HG02642 (cell line): ENCODE measurements around the gene CUBN.
"Not testable (repeated sequence)": the region's sequence is repeated elsewhere in the genome, so short reads cannot be mapped to it uniquely, and the experiment has no call there.

Experiments used
- ATAC-seq: cut with Tn5 transposase; IDR thresholded peaks from one replicate; pipeline ENCODE4 v1.9.1; 2021; ENCODE audit warnings: mild to moderate bottlenecking; ENCODE audit not compliant: unreplicated experiment, poor library complexity

The CUBN gene

GRCh38 chr10:17022896-17023295 lies 106.7 kb downstream of the CUBN start:
- no peak for ATAC-seq

GRCh38 chr10:17022466-17022825 lies 107.2 kb downstream of the CUBN start:
- ATAC-seq, result no peak

DNA sequence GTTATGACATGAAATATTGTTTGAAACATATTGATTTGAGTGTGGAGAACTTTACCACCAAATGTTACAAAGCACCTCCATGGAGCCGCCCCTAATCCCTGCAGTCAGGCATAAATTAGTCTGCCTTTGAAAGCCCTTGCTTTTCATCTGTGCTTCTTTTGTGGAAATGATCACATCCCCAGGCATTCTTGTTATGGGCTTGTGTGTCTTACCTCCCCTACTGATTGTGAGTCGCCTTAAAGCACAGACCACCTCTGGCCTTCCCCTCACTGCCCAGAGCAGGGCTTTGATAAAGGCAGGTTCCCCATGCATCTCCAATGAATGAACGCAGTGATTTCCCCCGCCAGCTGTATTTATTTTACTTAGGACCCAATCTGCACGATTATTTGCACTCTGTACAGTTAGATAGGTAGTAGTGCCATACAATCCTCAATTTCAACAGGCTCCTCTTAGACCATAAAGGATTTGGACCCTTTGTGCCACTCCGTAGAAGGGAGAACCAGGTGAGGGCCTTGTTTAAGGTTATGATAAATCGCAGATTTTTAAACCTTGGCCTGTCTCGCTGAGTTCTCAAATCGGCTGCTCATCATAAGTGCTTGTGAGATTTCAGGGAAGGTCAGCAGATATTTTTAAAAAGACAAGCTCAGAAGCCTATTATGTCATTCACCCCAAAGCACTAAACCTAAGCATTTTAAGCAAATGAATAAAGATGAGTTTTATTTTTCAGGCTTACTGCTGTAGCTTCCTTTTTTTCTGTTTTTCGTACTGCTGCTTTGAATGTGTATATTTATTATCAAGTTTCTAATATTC lies 107.8 kb downstream of the CUBN start:
- ATAC-seq, result no peak

DNA sequence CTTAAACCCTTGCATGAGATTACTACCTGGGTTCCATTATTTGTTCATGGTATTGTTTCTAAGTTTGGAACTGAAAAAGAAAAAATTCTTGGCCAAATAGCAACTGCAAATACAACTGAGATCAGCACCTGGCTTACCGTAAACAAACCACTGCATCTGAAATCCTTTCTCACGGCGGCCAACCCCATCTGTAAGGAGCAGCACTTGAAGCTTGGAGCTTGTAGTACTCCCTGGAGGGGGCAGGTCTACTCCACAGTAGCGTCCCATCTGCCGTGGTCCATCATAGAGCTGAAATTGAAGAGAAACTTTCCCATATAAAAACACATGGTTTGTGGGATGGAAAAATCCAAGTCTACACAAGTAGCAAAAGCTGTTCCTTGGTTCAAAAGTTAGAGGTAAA lies 109.9 kb downstream of the CUBN start:
- ATAC-seq, result no peak

DNA sequence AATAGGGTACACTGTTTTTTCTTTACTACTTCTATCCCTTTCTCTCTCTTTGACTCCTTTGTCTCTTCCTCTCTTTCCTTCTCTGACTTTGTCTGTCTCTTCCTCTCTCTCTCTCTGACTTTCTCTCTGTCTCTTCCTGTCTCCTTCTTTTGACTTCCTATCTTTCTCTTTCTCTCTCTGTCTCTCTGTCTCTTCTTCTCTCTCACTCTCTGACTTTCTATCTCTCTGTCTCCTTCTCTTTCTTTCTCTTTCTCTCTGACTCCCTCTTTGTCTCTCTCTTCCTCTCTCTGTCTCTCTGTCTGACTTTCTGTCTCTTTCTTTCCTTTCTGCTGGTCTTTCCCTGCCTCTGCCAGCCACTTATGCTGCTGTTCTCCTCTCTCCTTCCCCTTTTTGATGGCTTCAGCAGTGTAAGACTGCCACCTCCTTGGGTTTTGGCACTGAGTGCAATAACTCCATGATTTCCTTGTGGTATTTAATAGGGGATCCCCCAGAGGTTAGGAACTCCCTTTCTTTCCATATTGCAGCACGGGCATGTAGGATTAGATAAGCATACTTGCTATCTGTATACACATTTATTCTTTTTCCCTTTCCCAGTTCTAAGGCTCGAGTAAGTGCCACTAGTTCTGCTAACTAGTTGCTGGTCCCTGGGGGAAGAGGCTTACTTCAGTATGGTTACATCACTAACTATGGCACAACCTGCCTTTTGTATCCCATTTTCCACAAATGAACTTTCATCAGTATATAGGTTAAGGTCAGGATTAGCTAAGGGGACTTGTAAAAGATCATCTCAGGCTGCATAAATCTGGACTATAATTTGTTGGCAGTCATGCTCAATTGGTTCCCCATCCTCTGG lies 116.3 kb downstream of the CUBN start:
- not testable (repeated sequence) for ATAC-seq

DNA sequence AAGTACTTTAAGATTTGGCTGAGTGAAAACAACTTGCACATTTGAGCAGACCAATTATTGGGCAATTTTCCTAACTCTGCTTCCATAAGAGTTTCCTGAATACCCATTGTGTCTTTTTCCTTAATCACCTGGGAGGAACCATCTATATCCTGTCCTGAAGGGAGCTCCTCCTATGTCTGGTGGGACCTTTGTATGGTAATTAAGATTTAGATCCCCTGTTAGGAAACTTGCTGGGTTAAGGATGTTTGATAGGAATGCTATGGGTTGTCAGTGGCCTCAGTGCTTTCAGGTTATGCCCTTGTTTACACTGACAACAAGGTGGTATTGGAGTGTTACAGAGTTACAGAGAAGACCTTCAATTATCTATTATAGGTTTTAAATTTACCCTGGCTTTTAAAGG lies 116.9 kb downstream of the CUBN start:
- not testable (repeated sequence) for ATAC-seq

DNA sequence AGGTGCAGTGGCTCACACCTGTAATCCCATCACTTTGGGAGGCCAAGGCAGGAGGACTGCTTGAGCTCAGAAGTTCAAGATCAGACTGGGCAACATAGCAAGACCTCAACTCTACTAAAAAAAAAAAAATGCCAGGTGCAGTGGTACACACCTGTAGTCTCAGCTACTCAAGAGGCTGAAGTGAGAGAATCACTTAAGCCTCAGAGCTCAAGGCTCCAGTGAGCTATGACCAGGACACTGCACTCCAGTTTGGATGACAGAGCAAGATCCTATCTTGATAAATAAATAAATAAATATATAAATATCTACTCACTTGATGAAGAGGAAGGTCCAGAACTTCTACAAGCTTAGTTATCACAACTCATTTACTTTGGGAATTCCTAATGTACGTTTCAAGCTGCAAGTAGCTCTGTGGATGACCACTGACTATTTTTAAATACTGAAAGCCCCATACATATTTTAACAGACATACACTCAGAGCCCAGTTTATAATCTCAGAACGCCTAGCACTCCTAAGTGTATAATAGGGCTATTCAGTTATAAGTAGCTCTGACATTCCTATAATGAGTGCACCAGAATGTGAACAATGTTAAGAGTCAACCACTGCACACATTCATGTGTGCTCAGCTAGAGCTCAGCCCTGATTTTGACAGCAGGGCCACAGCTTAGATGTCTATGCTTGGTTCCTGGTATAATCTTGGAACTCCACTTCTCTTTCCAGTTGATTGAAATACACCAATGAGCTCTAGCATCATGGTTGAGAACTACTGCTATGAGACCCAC lies 119.1 kb downstream of the CUBN start:
- no peak for ATAC-seq

DNA sequence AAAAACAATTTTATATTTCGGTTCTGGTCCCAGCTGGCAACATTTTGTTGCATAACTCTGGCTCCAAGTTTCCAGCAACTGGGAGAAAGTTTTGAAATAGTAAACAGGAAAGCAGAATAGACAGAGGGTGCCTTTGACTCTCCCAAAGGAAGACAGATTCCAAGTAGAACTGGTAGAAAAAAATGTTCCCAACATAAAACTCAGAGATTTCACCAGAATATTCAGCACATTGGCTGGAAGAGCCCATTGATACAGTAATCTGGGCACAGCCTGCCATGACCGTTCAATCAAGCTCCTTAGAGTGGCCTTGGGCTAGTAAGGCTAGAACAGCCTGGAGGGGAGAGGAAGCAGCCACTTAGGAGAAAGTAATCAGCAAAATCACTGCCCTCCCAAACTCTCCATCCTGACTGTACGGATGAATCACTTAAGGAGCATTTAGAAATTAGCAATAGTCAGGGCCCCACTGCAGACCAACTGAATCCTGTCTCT lies 120.4 kb downstream of the CUBN start:
- ATAC-seq, result no peak

DNA sequence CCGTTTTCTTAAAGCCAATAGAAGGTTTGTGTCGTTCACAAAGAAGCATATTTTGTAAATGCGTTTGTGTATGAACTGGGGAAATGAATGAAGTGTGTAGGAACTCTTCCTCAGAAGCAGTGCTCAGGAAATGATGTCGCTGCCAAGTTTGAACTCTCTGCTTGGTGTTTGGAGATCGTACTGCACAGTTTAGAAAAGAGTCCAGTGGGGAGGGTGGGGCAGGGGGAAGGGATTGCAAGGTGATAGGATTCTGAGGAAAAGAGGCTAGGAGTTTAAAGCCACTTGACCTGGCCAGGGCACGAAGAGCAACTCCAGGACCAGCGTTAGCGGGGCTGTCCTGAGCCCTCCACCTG lies 122.2 kb downstream of the CUBN start:
- ATAC-seq, result no peak

GRCh38 chr10:17006631-17007417 lies 122.8 kb downstream of the CUBN start:
- ATAC-seq, result no peak

GRCh38 chr10:17005621-17006566 lies 123.7 kb downstream of the CUBN start:
- ATAC-seq, result no peak

DNA sequence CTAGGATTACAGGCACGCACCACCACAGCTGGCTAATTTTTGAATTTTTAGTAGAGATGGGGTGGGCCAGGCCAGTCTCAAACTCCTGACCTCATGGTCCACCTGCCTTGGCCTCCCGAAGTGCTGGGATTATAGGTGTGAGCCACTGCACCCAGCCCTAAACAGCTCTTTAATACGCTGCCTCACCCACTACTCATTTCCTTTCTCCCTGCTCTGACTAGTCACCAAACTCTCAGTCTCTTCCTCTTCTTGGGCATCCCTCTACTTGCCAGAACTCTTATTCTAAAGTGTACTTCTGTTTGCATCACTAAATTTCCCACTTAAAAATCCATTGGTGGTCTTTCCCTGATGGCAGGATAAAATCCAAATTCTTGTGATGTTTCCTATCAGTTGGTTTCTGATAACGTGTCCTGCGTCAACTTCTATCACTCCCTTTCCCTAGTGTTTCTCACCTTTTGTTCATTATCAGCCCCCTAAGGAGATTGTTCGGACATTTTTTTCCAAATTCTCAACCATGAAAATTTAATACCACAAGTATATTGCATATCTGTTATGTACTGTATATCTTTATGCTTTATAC lies 124.7 kb downstream of the CUBN start:
- no peak for ATAC-seq

GRCh38 chr10:17003651-17004286 lies 125.8 kb downstream of the CUBN start:
- no peak for ATAC-seq

- ATAC-seq, result no peak
These were observed 126.5 kb downstream of the CUBN start for GRCh38 chr10:17003151-17003550.

DNA sequence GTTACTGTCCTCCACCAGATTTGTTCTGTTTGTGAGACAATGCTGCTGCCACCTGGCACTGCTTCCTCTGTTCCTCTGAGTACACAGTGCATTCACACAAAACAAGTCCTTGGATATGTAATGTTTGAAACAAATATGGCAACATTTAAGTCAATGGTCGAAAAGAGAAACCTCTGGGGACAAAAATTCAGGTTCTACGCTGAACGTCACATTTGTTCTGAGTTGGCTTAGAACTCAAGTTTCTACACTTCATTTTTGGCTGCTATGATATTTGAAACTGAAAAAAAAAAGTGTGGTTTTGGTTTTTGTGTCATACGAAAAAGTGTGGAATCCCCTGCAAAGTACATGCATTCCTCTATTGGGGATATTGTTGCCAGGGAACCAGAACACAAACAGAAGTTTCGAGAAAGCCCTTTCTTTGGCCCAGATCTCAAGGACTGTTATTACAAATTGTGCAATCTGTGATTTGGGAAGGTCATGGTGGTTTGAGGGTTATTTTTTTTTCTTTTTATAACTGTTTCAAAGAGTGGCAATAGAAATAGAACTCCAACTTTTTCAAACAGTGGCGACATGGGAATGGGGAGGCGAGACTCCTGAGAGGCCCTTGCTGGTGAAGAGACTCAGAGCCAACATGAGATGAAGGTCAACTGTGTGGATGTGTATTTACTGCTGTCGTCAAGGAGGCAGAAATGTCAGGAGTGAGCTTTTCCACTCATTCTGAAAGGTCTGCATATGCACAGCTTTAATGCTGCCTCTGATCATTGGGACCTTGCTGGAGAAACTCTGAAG lies 127.5 kb downstream of the CUBN start:
- peak; percentile 59 for ATAC-seq

- ATAC-seq, result no peak
These were observed 128.3 kb downstream of the CUBN start for GRCh38 chr10:17001297-17001744.
